CD4-positive, alpha-beta T cell treated with Interleukin-4 for 4 hours (primary cell): Measurements from ENCODE around the gene MYL11.

Source experiments
- DNase-seq: peaks from one replicate; pipeline ENCODE4 v3.0.0-alpha.2; 2020

Gene MYL11

GRCh38 chr16:30397056-30397455, 22.5 kb downstream of the MYL11 start:
- no peak for DNase-seq

- no peak for DNase-seq
Observed at GRCh38 chr16:30397776-30398660, 23.4 kb downstream of the MYL11 start.

GRCh38 chr16:30398661-30399434, 24.2 kb downstream of the MYL11 start:
- no peak for DNase-seq

- no peak for DNase-seq
Observed at GRCh38 chr16:30399435-30400186, 25.0 kb downstream of the MYL11 start.

GRCh38 chr16:30401768-30402425, 27.3 kb downstream of the MYL11 start:
- DNase-seq, result no peak

- DNase-seq, result no peak
Observed at GRCh38 chr16:30406795-30407101, 32.1 kb downstream of the MYL11 start.

GRCh38 chr16:30407102-30407803, 32.7 kb downstream of the MYL11 start, which contains the start of gene ZNF771:
Gene ZNF771, plus strand, starts transcription at chr16:30407606. Its CDS starts 448 bp downstream, at chr16:30408054.
- peak; percentile 82 for DNase-seq

- no peak for DNase-seq
Observed at GRCh38 chr16:30407804-30408534, 33.4 kb downstream of the MYL11 start.

GRCh38 chr16:30409125-30410060, 34.8 kb downstream of the MYL11 start:
- DNase-seq, result peak; percentile 90

GRCh38 chr16:30413112-30413806, 38.7 kb downstream of the MYL11 start:
- DNase-seq, result no peak

- DNase-seq, result no peak
Observed at GRCh38 chr16:30414159-30414558, 39.6 kb downstream of the MYL11 start.

GRCh38 chr16:30416047-30416603, 41.5 kb downstream of the MYL11 start:
- no peak for DNase-seq

GRCh38 chr16:30416624-30417528, 42.3 kb downstream of the MYL11 start:
- no peak for DNase-seq

GRCh38 chr16:30417529-30418349, 43.1 kb downstream of the MYL11 start:
- peak; percentile 89 for DNase-seq

- no peak for DNase-seq
Observed at GRCh38 chr16:30418350-30419181, 44.0 kb downstream of the MYL11 start.

GRCh38 chr16:30421010-30421409, 46.4 kb downstream of the MYL11 start:
- DNase-seq, result no peak
